ENCODE measurements around the gene LRP4.

GRCh38 chr11:46835897-46836296 is 82.5 kb downstream of the LRP4 start:
- no peak for TF ChIP-seq CTCF (IDR thresholded peaks at IDR 0.05)
- no peak for TF ChIP-seq POLR2A (IDR thresholded peaks at IDR 0.05)

All from testis (tissue), 2 donors.